ENCODE data around the gene ZSCAN5A. TPM values are rescaled to one million over a fixed set of nuclear protein-coding genes. Genes with fewer than 3 reads are reported as not detected.

The ZSCAN5A gene
- total RNA-seq, 4 donors from 2014 or later, result 7.4 to 22.1 (median 17.7) TPM

DNA sequence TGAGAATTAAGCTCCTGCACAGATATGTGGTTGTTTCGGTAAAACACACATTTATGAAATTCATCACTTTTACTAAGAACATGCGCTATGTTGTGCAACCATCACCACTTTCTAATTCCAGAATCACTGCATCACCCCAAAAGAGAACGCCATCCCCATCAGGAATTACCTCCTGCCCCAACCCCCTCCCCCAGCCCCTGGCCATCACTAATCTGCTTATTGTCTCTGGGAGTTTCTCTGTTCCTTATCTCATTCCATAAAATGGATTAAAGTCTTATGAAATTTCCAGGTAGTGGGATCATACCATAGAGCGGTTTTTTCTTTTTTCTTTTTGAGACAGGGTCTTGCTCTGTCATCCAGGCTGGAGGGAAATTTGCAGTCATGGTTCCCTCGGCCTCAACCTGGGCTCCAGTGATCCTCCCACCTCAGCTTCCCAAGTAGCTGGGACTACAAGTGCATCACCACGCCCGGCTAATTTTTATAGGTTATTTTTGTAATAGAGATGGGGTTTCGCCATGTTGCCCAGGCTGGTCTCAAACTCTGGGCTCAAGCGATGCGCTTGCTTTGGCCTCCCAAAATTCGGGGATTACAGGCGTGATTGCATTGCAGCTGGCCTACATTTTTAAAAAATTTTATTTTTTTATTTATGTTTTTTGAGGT, 120.5 kb downstream of the ZSCAN5A start:
- TF ChIP-seq POLR2A (IDR thresholded peaks at IDR 0.05), result no peak
- TF ChIP-seq, protein P1, sequence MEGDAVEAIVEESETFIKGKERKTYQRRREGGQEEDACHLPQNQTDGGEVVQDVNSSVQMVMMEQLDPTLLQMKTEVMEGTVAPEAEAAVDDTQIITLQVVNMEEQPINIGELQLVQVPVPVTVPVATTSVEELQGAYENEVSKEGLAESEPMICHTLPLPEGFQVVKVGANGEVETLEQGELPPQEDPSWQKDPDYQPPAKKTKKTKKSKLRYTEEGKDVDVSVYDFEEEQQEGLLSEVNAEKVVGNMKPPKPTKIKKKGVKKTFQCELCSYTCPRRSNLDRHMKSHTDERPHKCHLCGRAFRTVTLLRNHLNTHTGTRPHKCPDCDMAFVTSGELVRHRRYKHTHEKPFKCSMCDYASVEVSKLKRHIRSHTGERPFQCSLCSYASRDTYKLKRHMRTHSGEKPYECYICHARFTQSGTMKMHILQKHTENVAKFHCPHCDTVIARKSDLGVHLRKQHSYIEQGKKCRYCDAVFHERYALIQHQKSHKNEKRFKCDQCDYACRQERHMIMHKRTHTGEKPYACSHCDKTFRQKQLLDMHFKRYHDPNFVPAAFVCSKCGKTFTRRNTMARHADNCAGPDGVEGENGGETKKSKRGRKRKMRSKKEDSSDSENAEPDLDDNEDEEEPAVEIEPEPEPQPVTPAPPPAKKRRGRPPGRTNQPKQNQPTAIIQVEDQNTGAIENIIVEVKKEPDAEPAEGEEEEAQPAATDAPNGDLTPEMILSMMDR (IDR thresholded peaks at IDR 0.05), result no peak
- DNase-seq, result no peak
- 81% methylated on average over 12 of the region's 12 CpGs for WGBS, 2 donors
- H3K27me3 ChIP-seq, result no peaks in the 10 kb centered on the region
- H3K4me3 ChIP-seq (replicated peaks in 1 of 3), result no peak overlapping the region
- no peaks in the 10 kb centered on the region for H3K4me1 ChIP-seq
- intact Hi-C loops (cut with DNase I), result no loop called here
- H3K27ac ChIP-seq, result no peak overlapping the region
- no peaks in the 10 kb centered on the region for H3K9me3 ChIP-seq
- H3K36me3 ChIP-seq, result no peaks in the 10 kb centered on the region

DNA sequence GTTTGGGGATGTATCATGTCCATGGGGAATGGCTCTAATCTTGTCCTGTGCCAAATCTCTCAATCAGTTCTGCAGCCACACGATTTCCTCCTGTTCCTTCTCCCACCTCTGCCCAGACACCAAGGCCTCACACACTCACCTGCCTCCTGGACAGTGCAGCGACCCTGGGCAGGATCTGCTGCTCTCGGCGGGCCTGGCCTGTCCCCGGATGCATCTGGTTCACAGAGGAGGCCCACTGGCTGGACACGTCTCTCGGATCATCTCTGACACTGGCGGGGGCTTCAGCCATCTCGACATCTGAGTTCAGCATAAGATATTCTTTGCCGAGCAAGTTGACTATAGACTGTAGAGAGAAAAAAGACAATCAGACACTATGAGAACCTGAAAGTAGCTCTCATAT, 122.9 kb downstream of the ZSCAN5A start:
- WGBS, 2 donors, result 85 to 87% methylated on average over 10 of the region's 10 CpGs
- Histone ChIP-seq H3K9me3 (no peaks in the 10 kb centered on the region), H3K4me3 (replicated peaks in 1 of 3) (no peak overlapping the region), H3K4me1 (no peaks in the 10 kb centered on the region), H3K36me3 (no peaks in the 10 kb centered on the region), H3K27me3 (no peaks in the 10 kb centered on the region), H3K27ac (no peak overlapping the region)
- no peak for TF ChIP-seq POLR2A (IDR thresholded peaks at IDR 0.05)
- TF ChIP-seq, protein P1 (IDR thresholded peaks at IDR 0.05), result no peak
- DNase-seq, result no peak
- intact Hi-C loops (cut with DNase I), result no loop called here

DNA sequence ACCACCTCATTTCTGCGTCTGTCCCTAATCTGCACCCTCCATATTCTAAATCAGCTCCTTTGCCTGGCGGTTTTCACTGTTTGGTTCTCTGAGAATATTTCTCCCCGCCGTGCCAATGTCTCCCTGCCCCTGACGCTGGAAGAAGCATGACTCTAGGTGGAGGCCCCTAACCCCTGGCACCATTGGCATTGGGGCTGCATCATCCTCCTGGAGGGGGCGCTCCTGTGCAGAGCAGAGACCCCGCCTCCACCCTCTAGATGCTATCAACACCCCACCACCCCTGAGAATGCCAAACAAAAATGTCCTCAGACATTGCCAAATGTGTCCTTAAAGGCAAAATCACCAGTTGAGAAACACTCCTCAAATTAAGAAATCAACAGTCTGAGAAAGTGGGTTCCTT, 123.5 kb downstream of the ZSCAN5A start:
- no peaks in the 10 kb centered on the region for H3K9me3 ChIP-seq
- 72 to 77% methylated on average over 7 of the region's 7 CpGs for WGBS, 2 donors
- no peak overlapping the region for H3K27ac ChIP-seq
- intact Hi-C loops (cut with DNase I), result no loop called here
- no peaks in the 10 kb centered on the region for H3K36me3 ChIP-seq
- H3K27me3 ChIP-seq, result no peaks in the 10 kb centered on the region
- no peak for TF ChIP-seq POLR2A (IDR thresholded peaks at IDR 0.05)
- TF ChIP-seq, protein P1 (IDR thresholded peaks at IDR 0.05), result no peak
- DNase-seq, result no peak
- no peaks in the 10 kb centered on the region for H3K4me1 ChIP-seq
- no peak overlapping the region for H3K4me3 ChIP-seq (replicated peaks in 1 of 3)

DNA sequence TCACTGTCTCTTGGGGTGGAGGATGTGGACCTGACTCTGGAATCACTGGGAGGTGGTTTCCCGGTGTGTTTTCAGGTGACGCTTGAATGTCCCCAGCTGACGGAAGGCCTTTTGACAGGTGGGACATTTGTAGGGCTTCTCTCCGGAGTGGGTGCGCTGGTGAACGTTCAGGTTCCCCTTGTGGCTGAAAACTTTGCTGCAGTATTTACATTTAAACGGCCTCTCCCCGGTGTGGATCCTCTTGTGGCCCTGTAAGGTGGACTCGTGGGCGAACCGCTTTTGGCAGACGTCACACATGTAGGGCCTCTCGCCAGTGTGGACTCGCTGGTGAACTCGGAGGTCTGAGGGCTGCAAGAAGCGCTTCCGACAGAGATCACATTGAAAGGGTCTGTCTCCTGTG, 124.9 kb downstream of the ZSCAN5A start:
- no peak for DNase-seq
- no peak overlapping the region for H3K4me3 ChIP-seq (replicated peaks in 1 of 3)
- 70 to 76% methylated on average over 17 of the region's 17 CpGs for WGBS, 2 donors
- H3K9me3 ChIP-seq, result no peaks in the 10 kb centered on the region
- intact Hi-C loops (cut with DNase I), result no loop called here
- H3K36me3 ChIP-seq, result no peaks in the 10 kb centered on the region
- H3K27me3 ChIP-seq, result no peaks in the 10 kb centered on the region
- TF ChIP-seq POLR2A (IDR thresholded peaks at IDR 0.05), result no peak
- TF ChIP-seq, protein P1 (IDR thresholded peaks at IDR 0.05), result no peak
- H3K27ac ChIP-seq, result no peak overlapping the region
- no peaks in the 10 kb centered on the region for H3K4me1 ChIP-seq

GRCh38 chr19:56177564-56178243, 136.9 kb downstream of the ZSCAN5A start:
- intact Hi-C loops (cut with DNase I), result no loop called here
- Histone ChIP-seq H3K27me3 (no peaks in the 10 kb centered on the region), H3K4me3 (replicated peaks in 1 of 3) (no peak overlapping the region), H3K27ac (no peak overlapping the region), H3K36me3 (no peaks in the 10 kb centered on the region), H3K9me3 (no peaks in the 10 kb centered on the region), H3K4me1 (no peaks in the 10 kb centered on the region)
- WGBS, 2 donors, result 47 to 64% methylated on average over 11 of the region's 11 CpGs
- DNase-seq, result no peak
- TF ChIP-seq POLR2A (IDR thresholded peaks at IDR 0.05), result no peak
